Measurements from ENCODE around the gene SCD.

SCD gene

DNA sequence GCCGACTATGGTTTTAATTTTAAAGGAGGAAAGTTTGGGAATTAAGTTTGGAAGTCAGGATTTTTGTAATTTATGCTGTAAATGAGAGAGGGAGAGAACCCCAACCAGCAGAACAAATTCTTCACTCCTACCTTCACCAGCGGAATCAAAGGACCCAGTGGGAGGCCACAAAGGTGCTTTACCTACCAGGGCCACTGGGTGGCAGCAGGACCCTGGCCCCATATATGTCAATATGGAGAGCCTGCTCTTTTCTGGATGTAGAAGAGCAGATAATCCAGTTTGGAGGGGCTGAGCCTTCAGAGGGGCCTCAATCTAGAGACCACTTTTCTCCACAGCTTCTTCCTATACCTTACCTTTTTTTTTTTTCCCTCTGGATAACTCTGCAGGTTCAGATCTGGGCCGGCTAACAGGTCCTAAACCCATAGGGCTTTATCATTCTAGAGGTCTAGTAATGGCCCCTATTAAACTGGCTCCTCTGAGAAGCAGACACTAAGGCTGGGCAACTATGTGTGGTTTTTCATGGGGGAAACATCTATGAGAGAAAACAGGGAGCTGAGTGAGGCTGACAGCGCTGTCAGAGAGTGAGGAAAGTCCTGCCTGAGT is 8.5 kb upstream of the SCD start:
- TF ChIP-seq ZBTB7A (IDR thresholded peaks at IDR 0.05; ENCODE audit: low read depth): no peak
- TF ChIP-seq CREB1 (IDR thresholded peaks at IDR 0.05; ENCODE audit: low read depth): no peak
- no peak for TF ChIP-seq EP300 (IDR thresholded peaks at IDR 0.05; ENCODE audit: borderline replicate concordance)
- TF ChIP-seq RAD21 (IDR thresholded peaks at IDR 0.05; ENCODE audit: low read depth): peak; percentile 98
- no peak for TF ChIP-seq TAF1 (IDR thresholded peaks at IDR 0.05; ENCODE audit: low read depth)
- TF ChIP-seq, protein P1, sequence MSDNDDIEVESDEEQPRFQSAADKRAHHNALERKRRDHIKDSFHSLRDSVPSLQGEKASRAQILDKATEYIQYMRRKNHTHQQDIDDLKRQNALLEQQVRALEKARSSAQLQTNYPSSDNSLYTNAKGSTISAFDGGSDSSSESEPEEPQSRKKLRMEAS (IDR thresholded peaks at IDR 0.05): no peak
- TF ChIP-seq EGR1 (IDR thresholded peaks at IDR 0.05): no peak
- no peak for TF ChIP-seq CEBPB (IDR thresholded peaks at IDR 0.05)
- TF ChIP-seq TCF12 (IDR thresholded peaks at IDR 0.05; ENCODE audit: low read depth): no peak
- no peak for TF ChIP-seq FOXM1 (IDR thresholded peaks at IDR 0.05; ENCODE audit: borderline replicate concordance, low read depth)
- no peak for TF ChIP-seq TEAD4 (IDR thresholded peaks at IDR 0.05)
- no peak for TF ChIP-seq NFIC (IDR thresholded peaks at IDR 0.05)
- TF ChIP-seq, protein P2, sequence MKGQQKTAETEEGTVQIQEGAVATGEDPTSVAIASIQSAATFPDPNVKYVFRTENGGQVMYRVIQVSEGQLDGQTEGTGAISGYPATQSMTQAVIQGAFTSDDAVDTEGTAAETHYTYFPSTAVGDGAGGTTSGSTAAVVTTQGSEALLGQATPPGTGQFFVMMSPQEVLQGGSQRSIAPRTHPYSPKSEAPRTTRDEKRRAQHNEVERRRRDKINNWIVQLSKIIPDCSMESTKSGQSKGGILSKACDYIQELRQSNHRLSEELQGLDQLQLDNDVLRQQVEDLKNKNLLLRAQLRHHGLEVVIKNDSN (IDR thresholded peaks at IDR 0.05): no peak
- TF ChIP-seq, protein P3, sequence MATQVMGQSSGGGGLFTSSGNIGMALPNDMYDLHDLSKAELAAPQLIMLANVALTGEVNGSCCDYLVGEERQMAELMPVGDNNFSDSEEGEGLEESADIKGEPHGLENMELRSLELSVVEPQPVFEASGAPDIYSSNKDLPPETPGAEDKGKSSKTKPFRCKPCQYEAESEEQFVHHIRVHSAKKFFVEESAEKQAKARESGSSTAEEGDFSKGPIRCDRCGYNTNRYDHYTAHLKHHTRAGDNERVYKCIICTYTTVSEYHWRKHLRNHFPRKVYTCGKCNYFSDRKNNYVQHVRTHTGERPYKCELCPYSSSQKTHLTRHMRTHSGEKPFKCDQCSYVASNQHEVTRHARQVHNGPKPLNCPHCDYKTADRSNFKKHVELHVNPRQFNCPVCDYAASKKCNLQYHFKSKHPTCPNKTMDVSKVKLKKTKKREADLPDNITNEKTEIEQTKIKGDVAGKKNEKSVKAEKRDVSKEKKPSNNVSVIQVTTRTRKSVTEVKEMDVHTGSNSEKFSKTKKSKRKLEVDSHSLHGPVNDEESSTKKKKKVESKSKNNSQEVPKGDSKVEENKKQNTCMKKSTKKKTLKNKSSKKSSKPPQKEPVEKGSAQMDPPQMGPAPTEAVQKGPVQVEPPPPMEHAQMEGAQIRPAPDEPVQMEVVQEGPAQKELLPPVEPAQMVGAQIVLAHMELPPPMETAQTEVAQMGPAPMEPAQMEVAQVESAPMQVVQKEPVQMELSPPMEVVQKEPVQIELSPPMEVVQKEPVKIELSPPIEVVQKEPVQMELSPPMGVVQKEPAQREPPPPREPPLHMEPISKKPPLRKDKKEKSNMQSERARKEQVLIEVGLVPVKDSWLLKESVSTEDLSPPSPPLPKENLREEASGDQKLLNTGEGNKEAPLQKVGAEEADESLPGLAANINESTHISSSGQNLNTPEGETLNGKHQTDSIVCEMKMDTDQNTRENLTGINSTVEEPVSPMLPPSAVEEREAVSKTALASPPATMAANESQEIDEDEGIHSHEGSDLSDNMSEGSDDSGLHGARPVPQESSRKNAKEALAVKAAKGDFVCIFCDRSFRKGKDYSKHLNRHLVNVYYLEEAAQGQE (IDR thresholded peaks at IDR 0.05; ENCODE audit: low read depth): no peak
- TF ChIP-seq YY1 (IDR thresholded peaks at IDR 0.05; ENCODE audit: low read depth): peak; percentile 66

DNA sequence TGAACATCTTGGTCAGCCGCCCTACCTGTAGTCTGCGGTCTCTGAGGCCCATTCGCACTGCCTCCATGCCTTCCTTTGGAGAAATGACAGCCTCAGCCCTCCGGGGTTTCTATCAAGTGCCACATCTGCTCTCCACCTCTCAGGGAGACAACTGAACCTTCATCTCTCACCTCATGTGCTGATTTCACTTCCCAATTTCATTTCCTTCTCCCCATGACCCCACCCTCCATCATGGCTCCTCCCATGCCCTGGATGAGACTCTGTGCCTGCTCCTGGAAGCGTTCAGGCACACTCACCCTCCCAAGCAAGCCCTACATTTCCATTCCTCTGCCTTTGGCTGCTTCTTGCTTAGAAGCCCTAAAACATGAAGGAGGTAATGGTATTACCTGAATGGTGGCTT is 7.8 kb upstream of the SCD start:
- TF ChIP-seq, protein P1 (IDR thresholded peaks at IDR 0.05): no peak
- TF ChIP-seq, protein P2 (IDR thresholded peaks at IDR 0.05): no peak

DNA sequence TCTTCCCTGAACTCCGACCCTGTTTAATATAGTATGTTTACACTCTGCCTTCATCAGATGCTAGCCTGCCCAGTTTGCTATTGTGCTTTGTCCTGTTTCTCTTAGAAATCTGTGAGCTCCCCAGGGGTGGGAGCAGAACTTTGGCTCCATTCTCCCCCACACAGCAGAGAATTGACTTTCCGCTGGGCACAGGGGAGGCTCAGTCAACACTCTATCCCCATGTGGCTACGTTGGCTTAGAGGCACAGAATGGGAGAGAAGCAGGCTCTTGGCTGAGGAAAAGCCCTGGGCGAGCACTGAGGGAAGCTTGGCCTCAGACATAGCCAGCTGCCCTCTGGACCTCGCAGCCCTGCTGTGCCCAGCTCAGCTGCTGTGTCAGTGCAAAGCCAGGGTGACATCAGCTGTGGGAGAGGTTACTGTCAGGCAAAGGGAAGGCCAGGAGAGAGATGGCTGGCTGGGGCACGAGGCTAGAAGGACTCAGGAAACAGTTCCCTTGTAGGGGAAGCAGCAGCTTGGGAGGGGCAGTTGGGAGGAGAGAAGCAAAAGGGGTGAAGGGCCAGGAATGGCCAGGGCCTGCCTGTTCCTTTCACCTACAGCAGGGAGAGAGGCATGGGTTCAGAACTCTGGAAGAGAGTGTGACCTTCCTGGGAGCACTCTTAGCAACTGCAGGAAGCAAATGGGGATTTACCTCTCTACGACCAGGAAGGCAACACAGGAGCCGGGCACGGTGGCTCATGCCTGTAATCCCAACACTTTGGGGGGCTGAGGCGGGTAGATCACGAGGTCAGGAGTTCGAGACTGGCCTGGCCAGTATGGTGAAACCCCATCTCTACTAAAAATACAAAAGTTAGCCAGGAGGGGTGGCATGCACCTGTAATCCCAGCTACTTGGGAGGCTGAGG is 5.8 kb upstream of the SCD start:
- TF ChIP-seq RAD21 (IDR thresholded peaks at IDR 0.05; ENCODE audit: low read depth): no peak
- TF ChIP-seq, protein P3 (IDR thresholded peaks at IDR 0.05; ENCODE audit: low read depth): no peak
- no peak for TF ChIP-seq EP300 (IDR thresholded peaks at IDR 0.05; ENCODE audit: borderline replicate concordance)
- no peak for TF ChIP-seq TEAD4 (IDR thresholded peaks at IDR 0.05)
- TF ChIP-seq CREB1 (IDR thresholded peaks at IDR 0.05; ENCODE audit: low read depth): no peak
- TF ChIP-seq NFIC (IDR thresholded peaks at IDR 0.05): no peak
- no peak for TF ChIP-seq YY1 (IDR thresholded peaks at IDR 0.05; ENCODE audit: low read depth)
- TF ChIP-seq TAF1 (IDR thresholded peaks at IDR 0.05; ENCODE audit: low read depth): no peak
- TF ChIP-seq, protein P2 (IDR thresholded peaks at IDR 0.05): no peak
- TF ChIP-seq FOXM1 (IDR thresholded peaks at IDR 0.05; ENCODE audit: borderline replicate concordance, low read depth): no peak

DNA sequence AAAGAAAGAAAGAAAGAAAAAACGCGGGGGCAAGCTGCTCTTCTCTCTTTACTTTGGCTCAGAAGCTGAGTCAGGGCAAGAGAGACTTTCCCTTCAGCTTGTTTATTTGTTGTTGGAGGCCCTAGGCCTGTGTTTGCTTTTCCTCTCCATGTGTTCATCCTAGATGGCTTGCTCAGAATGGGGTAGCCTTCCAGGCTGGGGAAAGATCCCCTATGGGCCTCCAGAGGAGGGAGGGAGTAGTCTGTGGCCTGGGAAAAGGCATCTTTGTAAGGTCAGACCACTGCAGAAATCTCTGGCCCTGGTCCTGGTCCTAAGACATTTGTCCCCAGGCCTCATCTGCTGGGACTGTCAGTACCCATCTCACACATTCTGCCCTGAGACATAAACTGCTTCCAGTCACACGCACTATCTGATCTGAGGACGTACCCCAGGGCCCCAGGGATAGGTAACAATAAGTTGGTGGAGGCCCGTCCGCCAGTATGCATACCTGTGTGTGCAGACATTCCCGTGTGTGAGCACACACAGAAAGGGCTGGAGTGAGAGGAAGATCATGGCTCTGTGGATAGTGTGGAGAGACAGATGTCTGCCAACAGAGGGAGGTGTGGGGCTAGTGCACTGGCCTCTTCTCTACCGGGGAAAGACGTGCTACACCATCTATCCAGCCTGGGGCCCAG is 4.9 kb upstream of the SCD start:
- TF ChIP-seq TCF12 (IDR thresholded peaks at IDR 0.05; ENCODE audit: low read depth): no peak
- TF ChIP-seq RAD21 (IDR thresholded peaks at IDR 0.05; ENCODE audit: low read depth): peak; percentile 91

DNA sequence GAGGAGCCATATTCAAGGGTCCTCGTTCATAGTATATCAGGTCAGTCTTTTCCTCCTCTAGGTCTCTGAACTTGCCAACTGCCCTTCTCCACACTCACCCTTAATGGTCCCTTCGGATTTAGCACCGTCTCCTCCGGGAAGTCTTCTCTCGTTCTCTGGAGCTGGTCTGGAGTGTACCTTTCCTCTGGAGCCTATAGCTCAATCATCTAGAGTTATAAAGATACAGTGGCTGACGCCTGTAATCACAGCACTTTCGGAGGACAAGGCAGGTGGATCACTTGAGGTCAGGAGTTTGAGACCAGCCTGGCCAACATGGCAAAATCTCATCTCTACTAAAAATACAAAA is 4.4 kb upstream of the SCD start:
- no peak for TF ChIP-seq ZBTB7A (IDR thresholded peaks at IDR 0.05; ENCODE audit: low read depth)
- no peak for TF ChIP-seq FOXM1 (IDR thresholded peaks at IDR 0.05; ENCODE audit: borderline replicate concordance, low read depth)
- no peak for TF ChIP-seq CREB1 (IDR thresholded peaks at IDR 0.05; ENCODE audit: low read depth)
- no peak for TF ChIP-seq YY1 (IDR thresholded peaks at IDR 0.05; ENCODE audit: low read depth)
- TF ChIP-seq RAD21 (IDR thresholded peaks at IDR 0.05; ENCODE audit: low read depth): no peak
- no peak for TF ChIP-seq TAF1 (IDR thresholded peaks at IDR 0.05; ENCODE audit: low read depth)
- no peak for TF ChIP-seq CEBPB (IDR thresholded peaks at IDR 0.05)
- TF ChIP-seq, protein P2 (IDR thresholded peaks at IDR 0.05): no peak
- no peak for TF ChIP-seq NFIC (IDR thresholded peaks at IDR 0.05)
- TF ChIP-seq, protein P1 (IDR thresholded peaks at IDR 0.05): no peak
- no peak for TF ChIP-seq EP300 (IDR thresholded peaks at IDR 0.05; ENCODE audit: borderline replicate concordance)
- TF ChIP-seq TCF12 (IDR thresholded peaks at IDR 0.05; ENCODE audit: low read depth): no peak
- TF ChIP-seq, protein P3 (IDR thresholded peaks at IDR 0.05; ENCODE audit: low read depth): no peak
- TF ChIP-seq TEAD4 (IDR thresholded peaks at IDR 0.05): no peak
